ENCODE measurements around the gene SHROOM1. TPM values are rescaled to one million over a fixed set of nuclear protein-coding genes. Genes with fewer than 3 reads are reported as not detected.

The SHROOM1 gene
- total RNA-seq, 1 experiment from 2014 or later: 1.6 TPM

- no peaks in the 10 kb centered on the region for H3K36me3 ChIP-seq (ENCODE audit: insufficient read depth, low read length)
- no peaks in the 10 kb centered on the region for H3K4me1 ChIP-seq (ENCODE audit: low read length)
- H3K27ac ChIP-seq (ENCODE audit: low read length): no peak overlapping the region
- H3K9me2 ChIP-seq (replicated peaks; ENCODE audit: insufficient read depth, low read length): no peaks in the 10 kb centered on the region
- H3K4me2 ChIP-seq (ENCODE audit: low read depth, low read length, poor library complexity, severe bottlenecking): no peak overlapping the region
- no peak for DNase-seq
- H2AFZ ChIP-seq (ENCODE audit: low read length): no peak overlapping the region
- H3K4me3 ChIP-seq (ENCODE audit: low read length): no peak overlapping the region
- H4K20me1 ChIP-seq (ENCODE audit: insufficient read depth, low read depth, low read length): no peaks in the 10 kb centered on the region
- no peaks in the 10 kb centered on the region for H3K79me2 ChIP-seq (ENCODE audit: low read length)
- no peaks in the 10 kb centered on the region for H3K27me3 ChIP-seq (ENCODE audit: low read length)
- H3K9ac ChIP-seq (ENCODE audit: low read length): no peak overlapping the region
- no peaks in the 10 kb centered on the region for H3K9me3 ChIP-seq (ENCODE audit: low read length)
These were observed 10.9 kb upstream of the SHROOM1 start for GRCh38 chr5:132841305-132841704.

GRCh38 chr5:132840896-132841295 is 10.4 kb upstream of the SHROOM1 start:
- H3K4me1 ChIP-seq (ENCODE audit: low read length): no peaks in the 10 kb centered on the region
- H4K20me1 ChIP-seq (ENCODE audit: insufficient read depth, low read depth, low read length): no peaks in the 10 kb centered on the region
- H2AFZ ChIP-seq (ENCODE audit: low read length): no peak overlapping the region
- H3K9me2 ChIP-seq (replicated peaks; ENCODE audit: insufficient read depth, low read length): no peaks in the 10 kb centered on the region
- H3K9me3 ChIP-seq (ENCODE audit: low read length): no peaks in the 10 kb centered on the region
- H3K4me2 ChIP-seq (ENCODE audit: low read depth, low read length, poor library complexity, severe bottlenecking): no peak overlapping the region
- H3K9ac ChIP-seq (ENCODE audit: low read length): no peak overlapping the region
- no peak overlapping the region for H3K4me3 ChIP-seq (ENCODE audit: low read length)
- no peaks in the 10 kb centered on the region for H3K27me3 ChIP-seq (ENCODE audit: low read length)
- no peaks in the 10 kb centered on the region for H3K36me3 ChIP-seq (ENCODE audit: insufficient read depth, low read length)
- DNase-seq: no peak
- H3K79me2 ChIP-seq (ENCODE audit: low read length): no peaks in the 10 kb centered on the region
- no peak overlapping the region for H3K27ac ChIP-seq (ENCODE audit: low read length)

GRCh38 chr5:132840313-132840712 is 9.9 kb upstream of the SHROOM1 start:
- Histone ChIP-seq H3K27me3 (ENCODE audit: low read length) (no peaks in the 10 kb centered on the region), H3K4me1 (ENCODE audit: low read length) (no peaks in the 10 kb centered on the region), H2AFZ (ENCODE audit: low read length) (no peak overlapping the region), H3K9me2 (replicated peaks; ENCODE audit: insufficient read depth, low read length) (no peaks in the 10 kb centered on the region), H3K9me3 (ENCODE audit: low read length) (no peaks in the 10 kb centered on the region), H3K27ac (ENCODE audit: low read length) (no peak overlapping the region), H3K9ac (ENCODE audit: low read length) (no peak overlapping the region), H3K4me3 (ENCODE audit: low read length) (no peak overlapping the region), H3K79me2 (ENCODE audit: low read length) (no peaks in the 10 kb centered on the region), H4K20me1 (ENCODE audit: insufficient read depth, low read depth, low read length) (no peaks in the 10 kb centered on the region), H3K4me2 (ENCODE audit: low read depth, low read length, poor library complexity, severe bottlenecking) (no peak overlapping the region), H3K36me3 (ENCODE audit: insufficient read depth, low read length) (no peaks in the 10 kb centered on the region)
- DNase-seq: no peak

- no peak overlapping the region for H2AFZ ChIP-seq (ENCODE audit: low read length)
- H3K79me2 ChIP-seq (ENCODE audit: low read length): no peaks in the 10 kb centered on the region
- no peak overlapping the region for H3K9ac ChIP-seq (ENCODE audit: low read length)
- H3K27ac ChIP-seq (ENCODE audit: low read length): no peak overlapping the region
- DNase-seq: no peak
- no peaks in the 10 kb centered on the region for H3K4me1 ChIP-seq (ENCODE audit: low read length)
- no peak overlapping the region for H3K4me3 ChIP-seq (ENCODE audit: low read length)
- no peaks in the 10 kb centered on the region for H4K20me1 ChIP-seq (ENCODE audit: insufficient read depth, low read depth, low read length)
- no peak overlapping the region for H3K4me2 ChIP-seq (ENCODE audit: low read depth, low read length, poor library complexity, severe bottlenecking)
- no peaks in the 10 kb centered on the region for H3K9me3 ChIP-seq (ENCODE audit: low read length)
- H3K9me2 ChIP-seq (replicated peaks; ENCODE audit: insufficient read depth, low read length): no peaks in the 10 kb centered on the region
- no peaks in the 10 kb centered on the region for H3K27me3 ChIP-seq (ENCODE audit: low read length)
- H3K36me3 ChIP-seq (ENCODE audit: insufficient read depth, low read length): no peaks in the 10 kb centered on the region
These were observed 9.2 kb upstream of the SHROOM1 start for GRCh38 chr5:132839426-132840301.

- DNase-seq: no peak
- Histone ChIP-seq H3K9me3 (ENCODE audit: low read length) (no peaks in the 10 kb centered on the region), H3K4me3 (ENCODE audit: low read length) (no peak overlapping the region), H3K79me2 (ENCODE audit: low read length) (no peaks in the 10 kb centered on the region), H3K36me3 (ENCODE audit: insufficient read depth, low read length) (no peaks in the 10 kb centered on the region), H3K27ac (ENCODE audit: low read length) (no peak overlapping the region), H3K9ac (ENCODE audit: low read length) (no peak overlapping the region), H3K9me2 (replicated peaks; ENCODE audit: insufficient read depth, low read length) (no peaks in the 10 kb centered on the region), H4K20me1 (ENCODE audit: insufficient read depth, low read depth, low read length) (no peaks in the 10 kb centered on the region), H3K4me1 (ENCODE audit: low read length) (no peaks in the 10 kb centered on the region), H2AFZ (ENCODE audit: low read length) (no peak overlapping the region), H3K27me3 (ENCODE audit: low read length) (no peaks in the 10 kb centered on the region), H3K4me2 (ENCODE audit: low read depth, low read length, poor library complexity, severe bottlenecking) (no peak overlapping the region)
These were observed 8.3 kb upstream of the SHROOM1 start for GRCh38 chr5:132838516-132839282.

- Histone ChIP-seq H3K27ac (ENCODE audit: low read length) (no peak overlapping the region), H3K4me3 (ENCODE audit: low read length) (no peak overlapping the region), H3K9me2 (replicated peaks; ENCODE audit: insufficient read depth, low read length) (no peaks in the 10 kb centered on the region), H3K36me3 (ENCODE audit: insufficient read depth, low read length) (no peaks in the 10 kb centered on the region), H3K79me2 (ENCODE audit: low read length) (no peaks in the 10 kb centered on the region), H4K20me1 (ENCODE audit: insufficient read depth, low read depth, low read length) (no peaks in the 10 kb centered on the region), H3K27me3 (ENCODE audit: low read length) (no peaks in the 10 kb centered on the region), H3K4me2 (ENCODE audit: low read depth, low read length, poor library complexity, severe bottlenecking) (no peak overlapping the region), H3K9me3 (ENCODE audit: low read length) (no peaks in the 10 kb centered on the region), H3K4me1 (ENCODE audit: low read length) (no peaks in the 10 kb centered on the region), H2AFZ (ENCODE audit: low read length) (no peak overlapping the region), H3K9ac (ENCODE audit: low read length) (no peak overlapping the region)
- DNase-seq: no peak
These were observed 7.4 kb upstream of the SHROOM1 start for GRCh38 chr5:132837868-132838267.

- Histone ChIP-seq H3K79me2 (ENCODE audit: low read length) (no peaks in the 10 kb centered on the region), H3K36me3 (ENCODE audit: insufficient read depth, low read length) (no peaks in the 10 kb centered on the region), H3K4me2 (ENCODE audit: low read depth, low read length, poor library complexity, severe bottlenecking) (no peak overlapping the region), H3K9me2 (replicated peaks; ENCODE audit: insufficient read depth, low read length) (no peaks in the 10 kb centered on the region), H4K20me1 (ENCODE audit: insufficient read depth, low read depth, low read length) (no peaks in the 10 kb centered on the region), H2AFZ (ENCODE audit: low read length) (no peak overlapping the region), H3K27me3 (ENCODE audit: low read length) (no peaks in the 10 kb centered on the region), H3K4me3 (ENCODE audit: low read length) (no peak overlapping the region), H3K9me3 (ENCODE audit: low read length) (no peaks in the 10 kb centered on the region), H3K27ac (ENCODE audit: low read length) (no peak overlapping the region), H3K9ac (ENCODE audit: low read length) (no peak overlapping the region), H3K4me1 (ENCODE audit: low read length) (no peaks in the 10 kb centered on the region)
- DNase-seq: no peak
These were observed 6.4 kb upstream of the SHROOM1 start for GRCh38 chr5:132836852-132837251.

GRCh38 chr5:132834057-132834456 is 3.6 kb upstream of the SHROOM1 start:
- no peaks in the 10 kb centered on the region for H3K27me3 ChIP-seq (ENCODE audit: low read length)
- no peaks in the 10 kb centered on the region for H3K9me2 ChIP-seq (replicated peaks; ENCODE audit: insufficient read depth, low read length)
- no peak overlapping the region for H2AFZ ChIP-seq (ENCODE audit: low read length)
- no peak overlapping the region for H3K9ac ChIP-seq (ENCODE audit: low read length)
- no peak overlapping the region for H3K4me3 ChIP-seq (ENCODE audit: low read length)
- H3K27ac ChIP-seq (ENCODE audit: low read length): no peak overlapping the region
- no peak for DNase-seq
- H3K79me2 ChIP-seq (ENCODE audit: low read length): no peaks in the 10 kb centered on the region
- H3K36me3 ChIP-seq (ENCODE audit: insufficient read depth, low read length): no peaks in the 10 kb centered on the region
- peaks cover 8% of the 10 kb centered on the region for H3K4me1 ChIP-seq (ENCODE audit: low read length)
- no peak overlapping the region for H3K4me2 ChIP-seq (ENCODE audit: low read depth, low read length, poor library complexity, severe bottlenecking)
- H4K20me1 ChIP-seq (ENCODE audit: insufficient read depth, low read depth, low read length): 0 out of 2 replicates have a peak, but pooled peaks cover 3% of the 10 kb centered on the region
- H3K9me3 ChIP-seq (ENCODE audit: low read length): no peaks in the 10 kb centered on the region
